Activated B cell treated with CpG ODN at 0.5 μM for 24 hours (primary cell): ENCODE measurements around the gene TRIP12. TPM values are rescaled to one million over a fixed set of nuclear protein-coding genes. Genes with fewer than 3 reads are reported as not detected.

Experiments used
- ATAC-seq: fragments of 200-7000 bp; cut with Tn5 transposase; one replicate; pipeline ENCODE4 v1.10.0; 2021; ENCODE audit warnings: low read depth, mild to moderate bottlenecking, moderate library complexity
- CTCF ChIA-PET: fragments of 350-600 bp; sonication (Branson Sonifier 250); formaldehyde crosslinking; loops from one replicate; lab custom pipeline; 2021; ENCODE audit warnings: antibody characterized with exemption; lab: Charles Lee
- POLR2A ChIA-PET: fragments of 350-600 bp; sonication (Branson Sonifier 250); formaldehyde crosslinking; loops from one replicate; lab custom pipeline; 2021; ENCODE audit warnings: antibody characterized with exemption; lab: Charles Lee
- DNase-seq: peaks from one replicate; pipeline ENCODE4 v3.0.0; 2022
- H3K27ac Mint-ChIP-seq: one replicate; pipeline ENCODE4 v1.8.0; 2020; ENCODE audit warnings: mixed read lengths
- H3K27me3 Mint-ChIP-seq: one replicate; pipeline ENCODE4 v1.8.0; 2021; ENCODE audit warnings: mixed read lengths
- H3K36me3 Mint-ChIP-seq: one replicate; pipeline ENCODE4 v1.8.0; 2021; ENCODE audit warnings: low read depth, mixed read lengths
- H3K4me1 Mint-ChIP-seq: one replicate; pipeline ENCODE4 v1.8.0; 2021; ENCODE audit warnings: mixed read lengths
- H3K4me3 Mint-ChIP-seq: one replicate; pipeline ENCODE4 v1.8.0; 2020; ENCODE audit warnings: mild to moderate bottlenecking, mixed read lengths
- H3K9me3 Mint-ChIP-seq: one replicate; pipeline ENCODE4 v1.8.0; 2020; ENCODE audit warnings: mixed read lengths
- CTCF ChIP-seq: fragments of 200-600 bp; IDR thresholded peaks from one replicate; pipeline ENCODE4 v1.8.0; 2022; ENCODE audit warnings: antibody characterized with exemption, mild to moderate bottlenecking
- intact Hi-C: fragments of 100-400 bp; cut with micrococcal nuclease; formaldehyde crosslinking; loops from one replicate; pipeline ENCODE4 v1.15.1; 2024
- total RNA-seq: library from RNA; stranded (reverse); gene quantifications from 2 replicates; pipeline ENCODE4 v1.2.3, GENCODE V29; 2022

TRIP12 gene
- total RNA-seq, 1 donor from 2014 or later: 272 TPM

- TF ChIP-seq CTCF: no peak
Measured at GRCh38 chr2:229956491-229956890, 34.7 kb upstream of the TRIP12 start.

GRCh38 chr2:229955663-229956062, 33.9 kb upstream of the TRIP12 start:
- intact Hi-C loops: no loop called here
- H3K36me3 Mint-ChIP-seq: no peaks in the 10 kb centered on the region

More at GRCh38 chr2:229956491-229956890, 34.7 kb upstream of the TRIP12 start:
- H3K36me3 Mint-ChIP-seq: no peaks in the 10 kb centered on the region
- no peaks in the 10 kb centered on the region for H3K9me3 Mint-ChIP-seq
- no peaks in the 10 kb centered on the region for H3K27me3 Mint-ChIP-seq
- CTCF ChIA-PET: no interaction called here
- no peak for ATAC-seq
- no peak overlapping the region for H3K27ac Mint-ChIP-seq
- DNase-seq: no peak
- POLR2A ChIA-PET: no interaction called here
- intact Hi-C loops: no loop called here
- H3K4me1 Mint-ChIP-seq: no peaks in the 10 kb centered on the region
- H3K4me3 Mint-ChIP-seq: no peak overlapping the region

GRCh38 chr2:229952256-229952835, 30.5 kb upstream of the TRIP12 start:
- Mint-ChIP-seq H3K4me3 (no peak overlapping the region), H3K9me3 (no peaks in the 10 kb centered on the region), H3K36me3 (no peaks in the 10 kb centered on the region), H3K27ac (no peak overlapping the region), H3K4me1 (no peaks in the 10 kb centered on the region), H3K27me3 (no peaks in the 10 kb centered on the region)
- no peak for ATAC-seq
- TF ChIP-seq CTCF: no peak
- ChIA-PET CTCF (no interaction called here), POLR2A (no interaction called here)
- DNase-seq: no peak
- intact Hi-C loops: no loop called here

More at GRCh38 chr2:229955663-229956062, 33.9 kb upstream of the TRIP12 start:
- H3K27ac Mint-ChIP-seq: no peak overlapping the region
- no peaks in the 10 kb centered on the region for H3K4me1 Mint-ChIP-seq
- TF ChIP-seq CTCF: no peak
- ChIA-PET POLR2A (no interaction called here), CTCF (no interaction called here)
- ATAC-seq: no peak
- no peak for DNase-seq
- no peaks in the 10 kb centered on the region for H3K9me3 Mint-ChIP-seq
- no peak overlapping the region for H3K4me3 Mint-ChIP-seq
- H3K27me3 Mint-ChIP-seq: no peaks in the 10 kb centered on the region

GRCh38 chr2:229947544-229947943, 25.7 kb upstream of the TRIP12 start:
- TF ChIP-seq CTCF: no peak
- Mint-ChIP-seq H3K27ac (no peak overlapping the region), H3K4me3 (no peak overlapping the region), H3K36me3 (no peaks in the 10 kb centered on the region), H3K27me3 (no peaks in the 10 kb centered on the region), H3K4me1 (no peaks in the 10 kb centered on the region), H3K9me3 (no peaks in the 10 kb centered on the region)
- ChIA-PET CTCF (no interaction called here), POLR2A (no interaction called here)
- intact Hi-C loops: no loop called here
- no peak for DNase-seq
- ATAC-seq: no peak

GRCh38 chr2:229945975-229946374, 24.2 kb upstream of the TRIP12 start:
- ChIA-PET CTCF (no interaction called here), POLR2A (no interaction called here)
- intact Hi-C loops: no loop called here
- Mint-ChIP-seq H3K36me3 (no peaks in the 10 kb centered on the region), H3K4me3 (no peak overlapping the region), H3K27me3 (no peaks in the 10 kb centered on the region), H3K9me3 (no peaks in the 10 kb centered on the region), H3K4me1 (no peaks in the 10 kb centered on the region), H3K27ac (no peak overlapping the region)
- TF ChIP-seq CTCF: no peak
- ATAC-seq (no peak), DNase-seq (no peak)
